Nephron progenitor cell (in vitro differentiated cells): ENCODE measurements around the gene SH3BGRL.

Experiments
- DNase-seq: peaks from one replicate; pipeline ENCODE4 v3.0.0; 2021
- H3K27ac Mint-ChIP-seq: 2 replicates; pipeline ENCODE4 v1.8.0; 2021; ENCODE audit warnings: mild to moderate bottlenecking, moderate library complexity, mixed read lengths
- H3K27me3 Mint-ChIP-seq: 2 replicates; pipeline ENCODE4 v1.8.0; 2021; ENCODE audit warnings: mild to moderate bottlenecking, low read depth, mixed read lengths; ENCODE audit not compliant: poor library complexity
- H3K36me3 Mint-ChIP-seq: 2 replicates; pipeline ENCODE4 v1.8.0; 2021; ENCODE audit warnings: low read depth, mixed read lengths
- H3K4me1 Mint-ChIP-seq: 2 replicates; pipeline ENCODE4 v1.8.0; 2021; ENCODE audit warnings: mixed read lengths
- H3K4me3 Mint-ChIP-seq: 2 replicates; pipeline ENCODE4 v1.8.0; 2021; ENCODE audit warnings: mild to moderate bottlenecking, moderate library complexity, mixed read lengths
- H3K9me3 Mint-ChIP-seq: 2 replicates; pipeline ENCODE4 v1.8.0; 2021; ENCODE audit warnings: mild to moderate bottlenecking, moderate library complexity, mixed read lengths
- TF ChIP-seq, protein P1 (sequence below): fragments of 200-600 bp; sonication (generic); IDR thresholded peaks from 2 replicates; pipeline ENCODE4 v1.5.0; 2021; ENCODE audit warnings: antibody characterized with exemption

Gene SH3BGRL

DNA sequence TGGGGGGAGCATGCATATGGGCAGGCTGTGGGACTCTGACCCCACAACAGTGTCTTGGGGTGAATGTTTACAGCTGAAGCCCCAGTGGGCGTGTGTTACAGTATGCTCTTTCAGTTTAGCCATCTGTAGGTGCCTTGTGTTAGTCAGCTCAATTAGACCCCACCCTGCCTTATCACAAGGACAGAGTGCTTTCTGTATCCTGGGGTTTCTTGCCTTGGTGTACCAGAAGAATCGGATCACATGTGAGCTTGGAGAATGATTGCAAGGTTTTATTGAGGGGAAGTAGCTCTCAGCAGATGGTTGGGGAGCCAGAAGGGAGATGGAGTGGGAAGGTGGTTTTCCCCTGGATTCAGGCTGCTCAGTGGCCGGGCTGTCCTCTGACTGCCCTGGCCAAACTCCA lies 27.3 kb downstream of the SH3BGRL start:
- Mint-ChIP-seq H3K9me3 (peaks cover 20% of the 10 kb centered on the region), H3K4me3 (no peak overlapping the region), H3K27me3 (no peaks in the 10 kb centered on the region), H3K36me3 (peaks cover 17% of the 10 kb centered on the region), H3K4me1 (no peaks in the 10 kb centered on the region), H3K27ac (no peak overlapping the region)
- no peak for DNase-seq
- TF ChIP-seq, protein P1, sequence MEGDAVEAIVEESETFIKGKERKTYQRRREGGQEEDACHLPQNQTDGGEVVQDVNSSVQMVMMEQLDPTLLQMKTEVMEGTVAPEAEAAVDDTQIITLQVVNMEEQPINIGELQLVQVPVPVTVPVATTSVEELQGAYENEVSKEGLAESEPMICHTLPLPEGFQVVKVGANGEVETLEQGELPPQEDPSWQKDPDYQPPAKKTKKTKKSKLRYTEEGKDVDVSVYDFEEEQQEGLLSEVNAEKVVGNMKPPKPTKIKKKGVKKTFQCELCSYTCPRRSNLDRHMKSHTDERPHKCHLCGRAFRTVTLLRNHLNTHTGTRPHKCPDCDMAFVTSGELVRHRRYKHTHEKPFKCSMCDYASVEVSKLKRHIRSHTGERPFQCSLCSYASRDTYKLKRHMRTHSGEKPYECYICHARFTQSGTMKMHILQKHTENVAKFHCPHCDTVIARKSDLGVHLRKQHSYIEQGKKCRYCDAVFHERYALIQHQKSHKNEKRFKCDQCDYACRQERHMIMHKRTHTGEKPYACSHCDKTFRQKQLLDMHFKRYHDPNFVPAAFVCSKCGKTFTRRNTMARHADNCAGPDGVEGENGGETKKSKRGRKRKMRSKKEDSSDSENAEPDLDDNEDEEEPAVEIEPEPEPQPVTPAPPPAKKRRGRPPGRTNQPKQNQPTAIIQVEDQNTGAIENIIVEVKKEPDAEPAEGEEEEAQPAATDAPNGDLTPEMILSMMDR, result no peak

DNA sequence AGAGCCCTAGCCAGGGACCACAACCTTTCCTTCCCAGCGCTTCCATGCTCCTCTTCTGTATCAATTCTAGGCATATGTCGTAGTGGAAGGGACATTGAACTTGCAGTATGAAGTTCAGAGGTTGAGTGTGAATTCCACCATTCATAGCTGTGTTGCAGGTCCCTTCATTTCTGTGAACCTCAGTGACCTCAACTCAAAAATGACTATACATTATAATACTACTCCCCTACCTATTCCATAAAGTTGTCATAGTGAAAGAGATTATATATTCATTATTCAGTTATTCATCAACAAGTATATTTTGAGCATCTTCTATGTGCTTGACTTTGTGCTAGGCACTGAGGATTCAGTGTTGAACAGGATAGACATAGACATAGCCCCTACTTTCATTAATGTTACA lies 28.0 kb downstream of the SH3BGRL start:
- Mint-ChIP-seq H3K4me1 (no peaks in the 10 kb centered on the region), H3K9me3 (peaks cover 18% of the 10 kb centered on the region), H3K4me3 (no peak overlapping the region), H3K27me3 (no peaks in the 10 kb centered on the region), H3K36me3 (peaks cover 13% of the 10 kb centered on the region), H3K27ac (no peak overlapping the region)
- no peak for DNase-seq
- TF ChIP-seq, protein P1, result no peak

DNA sequence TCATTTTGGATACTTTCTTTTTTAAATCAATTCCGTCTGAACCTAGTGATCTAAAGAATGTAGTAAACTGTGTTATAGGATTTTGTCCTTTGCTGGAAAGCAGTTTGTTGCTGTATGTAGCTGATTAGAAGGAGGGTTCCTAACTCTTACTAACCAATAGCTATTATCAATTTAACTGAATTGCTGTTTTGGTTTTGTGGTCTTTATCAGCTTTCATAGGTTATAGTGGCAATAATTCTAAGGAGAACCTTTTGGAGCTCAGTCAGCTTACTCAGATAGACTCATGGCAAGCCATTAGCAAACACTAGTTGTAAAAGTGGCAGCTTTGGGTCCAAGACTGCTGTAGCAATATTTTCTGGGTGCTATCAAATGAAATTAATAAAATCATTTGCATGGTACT lies 29.6 kb downstream of the SH3BGRL start:
- H3K4me1 Mint-ChIP-seq, result no peaks in the 10 kb centered on the region
- TF ChIP-seq, protein P1, result no peak
- H3K9me3 Mint-ChIP-seq, result peaks cover 22% of the 10 kb centered on the region

DNA sequence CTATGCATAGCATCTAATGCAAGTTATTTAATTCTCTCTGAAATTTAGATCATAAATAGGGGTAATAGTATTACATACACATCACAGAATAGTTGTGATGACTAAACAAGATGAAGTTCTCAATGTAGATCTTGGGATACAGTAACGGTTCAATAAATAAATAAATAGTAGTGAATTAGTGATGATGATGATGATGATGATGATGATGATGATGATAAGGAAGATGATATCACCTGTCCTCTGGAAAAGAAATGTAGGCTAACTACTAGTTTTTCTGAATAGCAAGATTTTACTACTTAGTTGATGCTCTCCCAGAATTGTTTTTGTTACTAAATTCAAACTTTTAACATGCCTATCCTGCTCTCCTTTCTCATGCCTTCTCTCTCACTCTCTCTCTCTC lies 30.3 kb downstream of the SH3BGRL start:
- Mint-ChIP-seq H3K4me1 (no peaks in the 10 kb centered on the region), H3K9me3 (peaks cover 25% of the 10 kb centered on the region), H3K27ac (no peak overlapping the region), H3K36me3 (peaks cover 11% of the 10 kb centered on the region), H3K27me3 (no peaks in the 10 kb centered on the region), H3K4me3 (no peak overlapping the region)
- no peak for DNase-seq
- TF ChIP-seq, protein P1, result no peak

More for the DNA sequence above, 29.6 kb downstream of the SH3BGRL start:
- no peak overlapping the region for H3K27ac Mint-ChIP-seq
- no peak overlapping the region for H3K4me3 Mint-ChIP-seq
- H3K27me3 Mint-ChIP-seq, result no peaks in the 10 kb centered on the region
- no peak for DNase-seq
- H3K36me3 Mint-ChIP-seq, result peaks cover 5% of the 10 kb centered on the region

DNA sequence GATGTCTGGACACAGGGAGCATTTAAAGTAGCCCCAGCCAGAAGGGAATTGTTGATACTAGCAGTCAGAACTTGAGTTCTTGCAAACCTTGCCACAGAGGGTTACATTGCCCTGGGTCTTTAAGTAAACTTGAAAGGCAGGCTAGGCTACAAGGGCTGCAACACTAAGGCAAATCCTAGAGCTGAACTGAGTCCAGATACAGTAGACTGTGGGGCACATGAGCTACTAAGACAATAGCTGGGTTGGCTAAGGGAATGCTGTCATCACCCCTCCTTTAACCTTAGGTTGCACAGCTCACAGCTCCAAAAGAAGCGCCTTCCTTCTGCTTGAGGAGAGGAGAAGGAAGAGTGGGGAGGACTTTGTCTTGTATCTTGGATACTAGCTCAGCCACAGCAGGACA lies 35.6 kb downstream of the SH3BGRL start:
- TF ChIP-seq, protein P1, result no peak
- DNase-seq, result no peak
- Mint-ChIP-seq H3K27me3 (no peaks in the 10 kb centered on the region), H3K27ac (no peak overlapping the region), H3K9me3 (peaks cover 31% of the 10 kb centered on the region), H3K4me3 (no peak overlapping the region), H3K4me1 (no peaks in the 10 kb centered on the region), H3K36me3 (peaks cover 20% of the 10 kb centered on the region)

DNA sequence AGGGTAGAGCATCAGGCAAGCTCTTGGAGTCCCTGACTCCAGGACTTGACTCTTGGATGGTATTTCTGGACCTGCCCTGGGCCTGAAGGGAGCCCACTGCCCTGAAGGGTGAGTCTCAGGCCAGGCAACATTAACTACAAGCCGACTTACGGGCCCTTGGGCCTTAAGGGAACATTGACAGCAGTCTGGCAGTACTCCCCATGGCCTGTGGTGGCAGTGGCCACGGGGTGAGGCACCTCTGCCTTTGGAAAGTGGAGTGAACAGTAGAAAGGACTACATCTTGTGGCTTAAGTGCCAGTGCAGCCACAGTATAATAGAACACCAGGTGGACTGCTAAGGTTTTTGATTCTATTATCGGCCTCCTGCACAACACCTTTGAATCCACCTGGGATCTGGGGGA lies 36.3 kb downstream of the SH3BGRL start:
- Mint-ChIP-seq H3K27me3 (no peaks in the 10 kb centered on the region), H3K9me3 (peaks cover 35% of the 10 kb centered on the region), H3K27ac (no peak overlapping the region), H3K36me3 (peaks cover 20% of the 10 kb centered on the region), H3K4me3 (no peak overlapping the region), H3K4me1 (no peaks in the 10 kb centered on the region)
- DNase-seq, result no peak
- TF ChIP-seq, protein P1, result no peak
